Tibial nerve (tissue), 4 donors: ENCODE data around the gene TKT. TPM values are rescaled to one million over a fixed set of nuclear protein-coding genes. Genes with fewer than 3 reads are reported as not detected.

Experiments
- DNase-seq, 2 donors: peaks; one replicate each; pipeline ENCODE4 v3.0.0-alpha.2; 2019; ENCODE audit warnings: low spot score in 2 of 2
- H3K27ac ChIP-seq, 4 donors: fragments of 200-600 bp; sonication (generic) in 3 of 4; one replicate each; pipeline ENCODE4 v1.5.1; 2017 to 2019; ENCODE audit warnings: mild to moderate bottlenecking in 1 of 4
- H3K27me3 ChIP-seq, 2 donors: fragments of 200-600 bp; sonication (generic) in 1 of 2; one replicate each; pipeline versions ENCODE4 v1.5.1 to v1.6.0; 2017 to 2019
- H3K36me3 ChIP-seq, 3 donors: fragments of 200-600 bp; sonication (generic); one replicate each; pipeline ENCODE4 v1.5.1; 2018 to 2019
- H3K4me1 ChIP-seq, 4 donors: fragments of 200-600 bp; sonication (generic) in 3 of 4; one replicate each; pipeline ENCODE4 v1.5.1; 2017 to 2019
- H3K4me3 ChIP-seq, 4 donors: fragments of 200-600 bp; sonication (generic) in 3 of 4; one replicate each; pipeline ENCODE4 v1.5.1; 2017 to 2019; ENCODE audit warnings: mild to moderate bottlenecking in 1 of 4, moderate library complexity in 1 of 4
- H3K9me3 ChIP-seq, 4 donors: fragments of 200-600 bp; sonication (generic) in 3 of 4; one replicate each; pipeline ENCODE4 v1.5.1; 2017 to 2019
- EP300 ChIP-seq, 2 donors: sonication (generic); formaldehyde crosslinking; IDR thresholded peaks; one replicate each; pipeline ENCODE4 v1.6.1; 2017; ENCODE audit warnings: antibody characterized with exemption in 2 of 2, mild to moderate bottlenecking in 1 of 2
- POLR2A ChIP-seq, 2 donors: fragments of 450-650 bp; IDR thresholded peaks; one replicate each; pipeline ENCODE4 v1.6.1; 2017; ENCODE audit warnings: antibody characterized with exemption in 2 of 2, mild to moderate bottlenecking in 2 of 2, moderate library complexity in 2 of 2
- WGBS, 2 donors: methylation state at CpG; one replicate each; pipeline ENCODE4 v1.1.5; 2018; 5-methylcytosine and 5-hydroxymethylcytosine counted together
- total RNA-seq, 4 donors: library from RNA; depleted of rRNA; stranded (reverse); fragments of >200 nt; gene quantifications; one replicate each; pipeline ENCODE4 v1.1.0, GENCODE V29; 2016
- TF ChIP-seq, protein P1 (sequence below), 5 experiments: fragments of 200-600 bp in 3 of 5; fragments of 450-650 bp in 2 of 5; sonication (generic) in 3 of 5; IDR thresholded peaks; one replicate each; pipeline ENCODE4 v1.5.1; 2016 to 2019; ENCODE audit warnings: antibody characterized with exemption in 5 of 5, mild to moderate bottlenecking in 3 of 5, moderate library complexity in 2 of 5

Gene TKT
- total RNA-seq, 4 donors from 2014 or later: 156 to 224 (median 208) TPM

DNA sequence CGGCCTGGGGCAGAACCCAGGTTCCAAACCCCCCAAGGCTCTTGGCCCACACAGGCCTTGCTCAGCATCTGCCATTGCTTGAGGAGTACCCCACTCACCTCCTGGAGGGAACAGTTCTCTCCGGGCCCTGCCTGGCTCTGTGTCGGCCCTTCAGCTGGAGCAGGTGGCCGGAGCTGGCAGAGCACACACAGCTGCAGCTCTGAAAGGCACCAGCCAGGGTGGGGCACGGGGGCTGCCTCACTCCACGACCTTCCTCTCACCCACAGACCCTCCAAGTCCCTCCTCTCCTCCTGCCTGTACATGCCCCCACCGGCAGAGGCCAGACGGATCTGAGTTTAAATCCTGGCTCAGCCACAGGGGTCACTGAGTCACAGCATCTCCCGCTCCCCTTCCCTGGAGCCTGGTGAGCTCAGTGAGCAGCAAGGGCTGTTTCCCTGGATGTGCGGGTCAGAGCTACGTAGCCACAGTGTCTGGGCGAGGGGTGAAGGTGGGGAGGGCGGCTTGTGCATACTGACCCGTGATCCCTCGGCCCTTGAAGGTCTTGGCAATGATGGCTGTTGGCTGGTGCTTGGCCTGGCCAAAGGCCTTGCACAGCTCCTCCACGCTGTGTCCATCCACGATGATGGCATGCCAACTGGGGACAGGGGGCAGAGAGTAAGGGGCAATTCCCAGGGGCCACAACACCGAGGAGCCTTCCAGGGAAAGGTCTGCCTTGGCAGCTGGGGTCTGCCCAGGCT lies 23.0 kb downstream of the TKT start:
- H3K36me3 ChIP-seq: peaks cover 8 to 98% (median 37%) of the 10 kb centered on the region in 3 donors
- WGBS, 2 donors: 58 to 68% methylated on average over 12 to 18 of the region's 18 CpGs

DNA sequence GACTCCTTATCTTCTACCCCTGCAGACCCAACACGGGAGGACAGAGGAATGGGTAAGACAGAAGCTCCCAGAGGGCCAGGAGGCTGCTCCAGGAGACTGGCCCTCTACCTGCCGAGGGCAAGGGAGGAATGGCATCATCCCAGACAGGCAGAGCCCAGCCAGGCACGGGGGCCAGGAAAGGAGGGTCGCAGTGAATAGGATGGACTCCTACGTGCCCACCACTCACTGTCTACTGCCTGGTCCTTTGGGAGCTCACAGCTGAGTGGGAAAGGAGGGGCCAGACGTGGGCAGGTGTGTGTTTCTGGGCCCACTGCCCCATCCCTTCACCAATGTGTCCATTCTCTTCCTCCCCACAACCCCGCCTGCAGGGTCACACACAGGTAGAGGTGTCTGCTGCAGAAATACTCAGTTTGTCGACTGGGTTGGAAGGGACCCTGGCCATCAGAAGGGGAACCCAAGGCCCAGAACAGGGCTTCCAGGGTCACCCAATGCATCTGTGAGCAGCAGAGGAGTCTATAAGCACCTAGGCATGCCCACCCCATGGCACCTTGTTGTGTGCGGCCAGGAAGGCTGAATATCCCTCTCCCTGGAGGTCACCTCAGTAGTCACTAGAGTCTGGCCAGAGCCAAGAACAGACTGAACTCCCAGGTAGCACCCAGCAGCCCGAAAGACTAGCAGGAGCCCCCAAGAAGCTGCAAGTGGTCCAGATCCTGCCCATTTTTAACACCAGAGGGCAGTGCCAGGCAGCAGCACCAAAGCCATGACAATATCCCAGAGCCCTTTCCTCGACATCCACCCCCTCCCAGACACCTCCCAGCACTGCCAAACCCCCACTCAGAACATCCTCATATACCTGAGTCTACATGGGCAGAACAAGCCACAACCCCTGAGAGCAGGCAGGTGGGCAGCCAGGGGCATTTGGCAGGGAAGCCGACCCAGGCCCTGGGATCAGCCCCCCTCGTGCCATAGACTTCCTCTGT lies 24.0 kb downstream of the TKT start:
- 77 to 83% methylated on average over 12 to 13 of the region's 13 CpGs for WGBS, 2 donors
- Histone ChIP-seq H3K27ac (peak overlapping the region in 2 of 4 donors; percentile 14 to 74), H3K4me1 (peaks cover 0 to 33% (median 12%) of the 10 kb centered on the region in 4 donors), H3K36me3 (peaks cover 8 to 100% (median 37%) of the 10 kb centered on the region in 3 donors), H3K27me3 (no peaks in the 10 kb centered on the region), H3K4me3 (no peak overlapping the region), H3K9me3 (no peaks in the 10 kb centered on the region)
- TF ChIP-seq POLR2A (IDR thresholded peaks at IDR 0.05) (no peak), EP300 (IDR thresholded peaks at IDR 0.05) (no peak)
- TF ChIP-seq, protein P1, sequence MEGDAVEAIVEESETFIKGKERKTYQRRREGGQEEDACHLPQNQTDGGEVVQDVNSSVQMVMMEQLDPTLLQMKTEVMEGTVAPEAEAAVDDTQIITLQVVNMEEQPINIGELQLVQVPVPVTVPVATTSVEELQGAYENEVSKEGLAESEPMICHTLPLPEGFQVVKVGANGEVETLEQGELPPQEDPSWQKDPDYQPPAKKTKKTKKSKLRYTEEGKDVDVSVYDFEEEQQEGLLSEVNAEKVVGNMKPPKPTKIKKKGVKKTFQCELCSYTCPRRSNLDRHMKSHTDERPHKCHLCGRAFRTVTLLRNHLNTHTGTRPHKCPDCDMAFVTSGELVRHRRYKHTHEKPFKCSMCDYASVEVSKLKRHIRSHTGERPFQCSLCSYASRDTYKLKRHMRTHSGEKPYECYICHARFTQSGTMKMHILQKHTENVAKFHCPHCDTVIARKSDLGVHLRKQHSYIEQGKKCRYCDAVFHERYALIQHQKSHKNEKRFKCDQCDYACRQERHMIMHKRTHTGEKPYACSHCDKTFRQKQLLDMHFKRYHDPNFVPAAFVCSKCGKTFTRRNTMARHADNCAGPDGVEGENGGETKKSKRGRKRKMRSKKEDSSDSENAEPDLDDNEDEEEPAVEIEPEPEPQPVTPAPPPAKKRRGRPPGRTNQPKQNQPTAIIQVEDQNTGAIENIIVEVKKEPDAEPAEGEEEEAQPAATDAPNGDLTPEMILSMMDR (IDR thresholded peaks at IDR 0.05): no peak
- DNase-seq: no peak

More for the DNA sequence above, 23.0 kb downstream of the TKT start:
- Histone ChIP-seq H3K9me3 (no peaks in the 10 kb centered on the region), H3K4me1 (peaks cover 0 to 38% (median 13%) of the 10 kb centered on the region in 4 donors), H3K4me3 (no peak overlapping the region), H3K27me3 (no peaks in the 10 kb centered on the region), H3K27ac (peak overlapping the region in 1 of 4 donors; percentile 74)
- no peak for DNase-seq
- TF ChIP-seq POLR2A (IDR thresholded peaks at IDR 0.05) (no peak), EP300 (IDR thresholded peaks at IDR 0.05) (no peak)
- TF ChIP-seq, protein P1 (IDR thresholded peaks at IDR 0.05): no peak

DNA sequence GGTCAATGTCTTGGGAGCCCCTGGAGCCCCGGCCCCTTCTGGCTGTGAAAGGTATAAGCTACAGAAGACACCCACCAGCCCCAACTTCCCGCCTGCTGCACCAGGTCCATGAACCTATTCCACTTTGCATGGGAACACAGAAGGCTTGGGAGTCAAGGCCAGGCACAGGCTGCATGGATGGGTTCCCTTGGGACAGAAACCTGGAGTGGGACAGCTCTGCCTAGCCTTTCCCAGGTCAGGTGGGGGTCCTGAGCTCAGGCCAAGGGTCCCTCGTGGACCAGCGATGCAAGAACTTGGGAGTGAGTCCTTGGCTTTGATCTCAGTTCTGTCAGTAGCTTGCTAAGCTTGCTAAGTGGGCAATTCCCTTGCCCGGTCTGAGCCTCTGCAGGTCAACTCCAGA lies 25.0 kb downstream of the TKT start:
- H3K36me3 ChIP-seq: peaks cover 8 to 100% (median 45%) of the 10 kb centered on the region in 3 donors
- TF ChIP-seq POLR2A (IDR thresholded peaks at IDR 0.05): no peak
- no peak for TF ChIP-seq EP300 (IDR thresholded peaks at IDR 0.05)
- TF ChIP-seq, protein P1 (IDR thresholded peaks at IDR 0.05): no peak
- DNase-seq: no peak

DNA sequence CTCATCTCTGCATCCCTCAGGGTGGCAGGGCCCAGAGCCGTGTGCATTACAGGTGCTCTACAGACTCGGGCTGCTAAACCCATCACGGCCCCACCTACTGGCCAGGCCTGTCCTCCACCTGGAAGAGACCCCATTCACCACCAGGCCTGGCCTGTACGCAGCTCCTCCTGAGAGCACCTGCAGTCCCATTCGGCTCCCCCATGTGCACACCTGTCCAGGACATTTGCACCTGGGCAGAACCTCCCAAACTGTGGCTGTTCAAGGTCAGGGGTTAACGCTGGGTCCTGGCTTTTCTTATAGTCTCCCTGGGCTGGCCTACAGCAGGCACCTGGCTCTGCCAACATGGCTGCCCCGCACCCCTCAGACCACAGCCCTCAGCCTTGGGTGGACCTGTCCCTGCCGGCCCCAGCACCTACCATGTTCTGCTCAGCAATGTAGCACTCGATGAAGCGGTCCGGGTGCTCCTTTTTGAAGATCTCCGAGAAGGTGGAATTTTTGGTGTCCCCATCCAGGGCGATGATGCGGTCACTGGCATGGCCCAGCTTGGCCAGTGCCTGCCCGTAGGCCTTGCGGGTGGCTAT lies 25.7 kb downstream of the TKT start:
- Histone ChIP-seq H3K27ac (no peak overlapping the region), H3K36me3 (peaks cover 5 to 100% (median 52%) of the 10 kb centered on the region in 3 donors), H3K27me3 (no peaks in the 10 kb centered on the region), H3K4me3 (no peak overlapping the region), H3K9me3 (no peaks in the 10 kb centered on the region), H3K4me1 (peaks cover 0 to 17% (median 0%) of the 10 kb centered on the region in 4 donors)
- TF ChIP-seq EP300 (IDR thresholded peaks at IDR 0.05) (no peak), POLR2A (IDR thresholded peaks at IDR 0.05) (no peak)
- TF ChIP-seq, protein P1 (IDR thresholded peaks at IDR 0.05): no peak
- WGBS, 2 donors: 96% methylated on average over 14 to 16 of the region's 16 CpGs
- DNase-seq: no peak

More for the DNA sequence above, 25.0 kb downstream of the TKT start:
- H3K4me1 ChIP-seq: peaks cover 0 to 23% (median 2%) of the 10 kb centered on the region in 4 donors
- H3K9me3 ChIP-seq: no peaks in the 10 kb centered on the region
- no peaks in the 10 kb centered on the region for H3K27me3 ChIP-seq
- no peak overlapping the region for H3K27ac ChIP-seq
- 86 to 98% methylated on average over 3 to 4 of the region's 5 CpGs for WGBS, 2 donors
- H3K4me3 ChIP-seq: no peak overlapping the region
